Activated CD4-positive, alpha-beta T cell treated with anti-CD3 and anti-CD28 coated beads, Interleukin-2, amount 50 U/mL, for 24 hours (primary cell): Measurements from ENCODE around the gene SOX6.

Source experiments
- DNase-seq, 2 donors: peaks; one replicate each; pipeline ENCODE4 v3.0.0-alpha.2; 2020; ENCODE audit warnings: low read depth in 1 of 2, low spot score in 1 of 2

The SOX6 gene

DNA sequence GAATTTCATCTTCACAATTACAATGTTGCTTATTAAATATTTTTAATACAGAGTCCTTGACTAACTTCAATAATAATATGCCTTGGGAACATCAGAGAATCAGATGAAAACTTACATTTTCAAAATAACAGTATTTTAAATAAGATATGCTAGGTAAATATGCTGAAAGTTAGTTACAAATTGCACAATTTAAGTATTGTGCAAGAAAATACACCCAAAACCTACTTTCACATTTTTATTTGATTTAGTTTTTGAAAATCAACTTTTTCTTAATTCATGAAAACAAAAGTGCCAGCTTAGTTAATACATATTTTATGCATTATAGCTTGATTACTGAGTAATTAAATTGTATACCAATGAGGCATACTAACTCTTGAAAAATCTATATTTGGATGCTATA lies 76.8 kb downstream of the SOX6 start:
- DNase-seq, result no peak

DNA sequence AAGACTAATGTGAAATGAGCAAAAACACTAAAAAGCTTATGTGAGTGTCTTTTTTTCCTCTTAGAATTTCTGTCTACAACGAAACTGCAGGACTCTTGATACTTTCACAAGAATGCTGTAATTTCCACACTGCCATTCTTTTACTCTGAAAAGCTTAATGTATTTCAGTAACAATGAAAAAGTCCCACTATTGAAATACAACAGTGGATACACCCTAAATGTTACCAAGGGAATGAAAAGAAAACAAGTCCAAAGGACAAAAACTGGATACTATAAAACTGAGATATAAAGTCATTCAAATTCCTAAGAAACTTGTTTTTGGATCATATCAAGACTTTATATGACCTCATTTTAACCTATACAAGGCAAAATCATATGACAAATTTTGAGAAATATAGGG lies 77.4 kb downstream of the SOX6 start:
- no peak for DNase-seq

DNA sequence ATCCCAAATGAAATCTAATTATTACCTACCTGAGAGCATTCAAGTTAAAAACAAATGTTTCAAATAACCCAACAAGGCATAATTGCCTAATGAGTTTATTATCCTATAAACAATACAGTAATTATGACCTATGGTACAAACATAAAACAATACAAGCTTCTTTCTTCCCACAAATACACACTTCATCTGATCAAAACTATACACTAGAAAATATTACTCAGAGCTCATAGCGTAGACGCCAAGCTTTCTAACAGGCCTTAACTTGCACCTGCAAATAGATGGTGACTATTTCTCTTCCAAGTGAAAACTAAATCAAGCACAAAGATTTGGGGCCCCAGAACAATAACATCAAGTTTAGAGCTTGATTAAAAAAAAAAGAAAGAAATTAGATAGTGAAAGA lies 78.1 kb downstream of the SOX6 start:
- no peak for DNase-seq

DNA sequence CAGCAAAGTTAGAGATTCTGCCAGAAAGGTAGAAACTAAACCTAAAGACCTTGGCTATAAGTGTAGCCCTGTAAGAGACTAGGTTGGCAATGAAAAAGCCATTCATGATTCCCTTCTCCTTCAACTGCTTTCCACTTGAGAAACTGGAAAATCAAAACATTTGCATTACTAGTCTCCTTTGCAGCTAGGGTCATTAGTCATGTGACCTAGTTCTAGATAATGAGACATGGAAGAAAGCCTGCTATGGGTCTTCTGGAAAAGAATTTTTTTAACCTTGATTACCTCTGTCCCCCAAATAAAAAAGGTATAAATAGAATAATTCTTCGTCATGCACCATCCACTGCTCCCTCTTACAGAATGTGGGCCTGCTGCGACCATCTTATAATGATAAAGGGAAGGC lies 80.1 kb downstream of the SOX6 start:
- DNase-seq, result no peak

DNA sequence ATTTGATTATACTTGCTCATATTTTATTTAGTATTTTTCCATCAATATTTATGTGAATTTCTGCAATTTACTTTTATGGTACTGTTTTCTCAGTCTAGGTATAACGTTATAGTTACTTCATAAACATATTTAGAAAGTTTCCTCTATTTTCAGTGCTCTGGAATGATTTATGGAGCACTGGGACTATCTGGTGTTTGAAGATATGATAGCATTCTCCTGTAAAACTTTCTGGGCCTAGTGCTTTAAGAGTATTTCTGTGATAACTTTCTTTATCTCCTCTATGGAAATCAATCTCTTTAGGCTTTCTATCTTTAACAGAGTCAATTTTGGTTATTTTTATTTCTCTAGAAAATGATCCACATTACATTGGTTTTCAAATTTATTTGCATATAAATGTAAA lies 85.1 kb downstream of the SOX6 start:
- no peak for DNase-seq

DNA sequence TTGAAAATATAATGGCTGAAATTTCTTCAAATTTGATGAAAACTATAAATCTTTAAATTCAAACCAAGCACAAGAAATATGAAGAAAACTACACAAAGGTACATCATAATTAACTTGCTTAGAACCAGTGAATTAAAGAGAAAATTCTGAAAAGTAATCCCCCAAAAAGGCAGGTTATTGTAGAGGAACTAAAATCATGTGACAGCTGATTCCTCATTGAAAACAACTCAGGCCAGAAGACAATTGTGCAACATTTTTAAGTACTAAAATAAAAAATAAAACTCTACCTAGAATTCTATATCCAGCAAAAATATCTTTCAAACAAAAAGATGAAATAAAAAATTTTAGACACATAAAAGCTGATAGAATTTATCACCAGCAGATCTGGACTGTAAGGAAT lies 90.3 kb downstream of the SOX6 start:
- no peak for DNase-seq

DNA sequence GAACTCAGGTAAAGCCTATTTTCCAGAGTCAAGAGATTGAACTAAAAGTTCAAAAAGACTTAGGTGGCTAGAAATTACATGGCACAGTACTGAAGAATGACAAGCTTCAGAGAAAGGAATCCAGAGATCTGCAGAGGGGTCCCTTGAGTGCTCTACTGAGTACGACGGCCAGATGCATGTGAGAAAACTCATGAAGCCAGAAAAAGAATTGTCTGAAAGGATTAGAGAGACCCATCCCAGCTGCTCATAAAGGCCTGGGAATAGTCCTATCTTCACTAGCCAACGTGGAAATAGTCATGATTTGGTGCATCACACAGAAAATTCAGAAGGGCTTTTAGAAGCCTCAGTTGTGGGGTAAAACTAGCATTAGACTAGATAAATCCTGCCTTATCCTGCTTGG lies 91.3 kb downstream of the SOX6 start:
- DNase-seq, result no peak

DNA sequence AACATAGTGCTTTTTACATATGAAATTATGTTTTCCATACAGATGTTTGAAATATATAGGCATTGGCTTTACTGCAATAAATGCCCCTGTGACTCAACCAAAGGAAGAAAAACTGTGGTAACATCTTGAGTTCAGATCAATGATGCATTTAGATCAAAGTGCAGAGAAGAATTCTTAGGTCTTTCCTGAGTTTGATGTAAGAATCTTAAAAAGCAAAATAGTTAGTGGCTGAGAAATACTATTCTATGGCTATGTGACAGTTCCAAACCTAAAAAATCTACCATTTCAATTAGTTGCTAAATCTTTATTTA lies 93.7 kb downstream of the SOX6 start:
- no peak for DNase-seq

DNA sequence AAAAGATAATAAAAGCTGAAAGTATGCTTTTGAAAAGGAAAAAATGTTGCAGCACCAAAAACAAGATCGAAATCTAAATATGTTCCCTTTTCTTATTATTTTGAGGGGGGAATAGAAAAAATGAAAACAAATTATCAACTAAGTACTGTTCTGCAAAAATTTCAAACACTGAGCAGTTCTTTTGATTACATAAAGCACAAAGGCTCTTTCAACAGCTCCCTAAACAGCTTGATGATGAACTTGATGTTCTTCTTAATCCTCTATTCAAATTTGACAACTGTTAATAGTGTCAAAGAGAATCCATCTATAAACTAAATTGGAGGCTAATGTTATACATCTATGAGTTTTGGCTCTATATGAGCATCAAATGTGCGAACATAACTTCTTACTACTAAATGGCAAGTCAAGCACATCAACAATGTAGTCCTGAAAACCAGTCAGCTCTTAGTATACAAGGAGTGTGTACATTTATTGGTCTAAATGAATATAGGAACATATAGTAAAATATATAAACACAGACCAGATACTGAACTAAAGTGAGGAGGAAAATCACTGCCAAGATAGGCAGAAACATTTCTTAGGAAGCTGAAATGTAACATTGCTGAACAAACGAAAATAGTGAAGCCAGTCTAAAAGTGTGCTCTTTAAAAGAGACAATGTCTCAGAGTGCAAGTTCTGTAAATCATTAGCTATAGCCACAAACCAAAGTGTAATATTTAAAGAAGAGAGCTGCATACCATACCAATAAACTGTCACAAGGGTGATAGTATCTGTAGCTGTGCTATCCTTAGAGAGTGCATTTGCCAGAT lies 94.3 kb downstream of the SOX6 start:
- DNase-seq, result no peak

DNA sequence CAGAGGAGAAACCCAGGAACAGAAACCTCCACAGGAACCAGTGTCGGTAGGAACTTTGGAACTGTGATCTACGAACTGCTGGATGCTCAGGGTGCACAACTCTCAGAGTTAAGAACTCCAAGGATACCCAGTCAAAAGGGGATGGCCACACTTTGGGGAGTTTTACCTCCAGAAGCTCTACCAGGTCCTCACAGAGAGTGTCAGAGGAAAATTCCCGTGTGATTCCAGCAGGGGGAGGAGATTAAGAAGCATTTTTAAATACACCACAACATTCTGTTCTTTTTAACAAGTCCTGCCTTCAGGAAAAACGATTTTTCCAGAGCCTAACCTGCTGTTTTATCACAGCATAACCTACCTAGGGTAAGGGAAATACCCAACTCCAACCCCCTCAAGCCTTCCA lies 104.0 kb downstream of the SOX6 start:
- DNase-seq, result no peak

DNA sequence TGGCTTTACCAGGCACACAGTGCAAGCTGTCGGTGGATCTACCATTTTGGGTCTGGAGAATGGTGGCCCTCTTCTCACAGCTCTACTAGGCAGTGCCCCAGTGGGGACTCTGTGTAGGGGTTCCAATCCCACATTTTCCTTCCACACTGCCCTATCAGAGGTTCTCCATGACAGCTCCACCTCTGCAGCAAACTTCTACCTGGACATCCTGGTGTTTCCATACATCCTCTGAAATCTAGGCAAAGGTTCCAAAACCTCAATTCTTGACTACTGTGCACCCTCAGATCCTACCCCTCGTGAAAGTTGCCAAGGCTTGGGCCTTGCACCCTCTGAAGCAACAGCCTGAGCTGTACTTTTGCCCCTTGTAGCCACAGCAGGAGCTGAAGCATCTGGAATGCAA lies 108.1 kb downstream of the SOX6 start:
- no peak for DNase-seq

DNA sequence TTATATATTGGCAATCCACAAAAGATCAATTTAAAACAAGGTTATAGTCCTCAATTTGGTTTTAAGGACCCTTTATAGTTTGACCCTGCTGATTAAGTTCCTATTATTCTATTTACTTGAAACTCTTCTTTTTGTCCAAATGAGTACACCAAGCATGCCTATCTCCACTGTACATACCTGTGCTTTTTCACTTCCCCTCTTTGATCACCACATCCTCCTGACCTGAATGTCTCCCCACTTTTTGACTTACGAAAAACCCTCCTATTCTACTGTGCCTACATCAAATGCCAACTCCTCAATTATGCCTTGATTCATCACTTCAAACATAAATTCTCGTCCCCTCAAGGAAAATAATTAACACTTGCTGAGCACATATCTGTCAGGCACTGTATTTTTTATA lies 113.5 kb downstream of the SOX6 start:
- DNase-seq, result no peak

DNA sequence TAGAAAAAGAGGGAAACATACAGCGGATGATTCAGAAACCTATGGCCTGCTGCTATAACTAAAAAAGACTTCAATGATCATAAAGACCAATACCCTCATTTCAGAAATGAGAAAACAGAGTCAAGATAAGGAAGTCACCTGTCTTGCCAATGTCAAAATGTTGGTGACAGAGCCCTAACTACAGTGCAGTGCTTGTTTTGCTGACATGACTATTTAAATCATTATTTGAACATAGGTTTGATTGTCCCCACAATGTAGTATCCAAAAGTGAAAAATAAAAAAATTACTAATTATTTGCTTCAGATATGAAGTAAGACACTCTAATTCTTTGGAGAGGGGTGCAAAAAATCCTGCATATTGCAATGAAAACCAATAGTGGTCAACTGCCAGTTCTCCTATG lies 115.7 kb downstream of the SOX6 start:
- no peak for DNase-seq

DNA sequence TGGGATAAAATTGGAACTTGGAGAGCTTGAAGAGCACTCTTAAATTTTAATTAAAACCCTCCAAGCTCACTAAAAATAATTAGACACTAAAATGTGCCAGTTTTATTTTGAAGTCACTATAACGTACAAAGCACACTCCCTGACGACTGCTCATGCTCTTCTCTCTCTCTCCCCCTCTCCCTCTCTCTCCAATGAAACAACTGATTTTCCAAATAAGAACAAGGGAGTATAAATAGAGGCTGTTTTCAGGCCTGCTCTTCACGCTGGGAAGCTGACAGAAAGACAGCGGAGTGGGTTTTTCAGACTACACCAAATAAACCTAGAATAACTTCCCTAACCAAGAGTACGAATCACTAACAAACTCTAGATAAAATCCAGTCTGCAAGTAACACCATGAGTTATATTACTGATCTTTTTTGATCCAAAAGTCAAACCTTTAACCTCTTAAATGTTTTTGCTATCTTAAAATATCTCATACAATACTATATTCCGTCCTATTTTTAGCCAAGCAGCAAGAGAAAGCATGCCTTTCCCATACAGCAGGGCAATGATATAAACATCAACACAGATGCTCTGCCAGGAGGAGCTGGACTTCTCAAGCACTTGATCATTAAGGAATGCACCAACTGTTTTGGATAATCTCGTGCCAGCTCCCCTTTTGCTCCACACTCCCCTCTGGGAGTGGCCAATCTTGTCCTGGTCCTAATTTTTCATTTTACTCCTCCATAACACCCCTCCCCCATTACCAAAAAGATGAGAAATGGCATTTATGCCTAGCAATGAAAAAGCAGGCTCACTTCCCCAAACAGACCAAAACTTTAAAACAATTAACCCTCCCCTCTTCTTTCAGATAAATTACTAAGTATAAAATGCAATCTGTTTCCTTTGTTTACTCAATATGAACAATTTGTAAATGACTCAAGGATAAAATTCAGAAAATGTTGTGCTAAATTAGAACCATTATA lies 116.9 kb downstream of the SOX6 start:
- no peak for DNase-seq

DNA sequence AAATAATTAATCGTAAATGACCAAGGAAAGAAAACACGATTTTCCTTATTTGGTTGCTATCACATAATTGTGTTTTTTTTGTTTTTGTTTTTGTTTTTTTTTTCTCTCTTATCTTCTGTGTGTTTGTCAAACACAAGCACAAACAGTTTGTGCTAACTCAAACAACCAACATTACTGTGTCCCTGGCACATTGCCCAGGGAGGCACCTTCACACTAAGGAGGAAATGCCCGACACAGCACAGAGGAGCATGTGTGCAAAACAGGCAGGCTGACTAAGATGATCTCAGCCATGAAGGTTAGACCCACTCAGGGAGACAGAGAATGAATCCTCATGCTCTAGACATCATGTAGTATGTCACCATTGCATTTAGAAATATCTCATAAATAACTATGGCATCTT lies 130.1 kb downstream of the SOX6 start:
- DNase-seq, result no peak

DNA sequence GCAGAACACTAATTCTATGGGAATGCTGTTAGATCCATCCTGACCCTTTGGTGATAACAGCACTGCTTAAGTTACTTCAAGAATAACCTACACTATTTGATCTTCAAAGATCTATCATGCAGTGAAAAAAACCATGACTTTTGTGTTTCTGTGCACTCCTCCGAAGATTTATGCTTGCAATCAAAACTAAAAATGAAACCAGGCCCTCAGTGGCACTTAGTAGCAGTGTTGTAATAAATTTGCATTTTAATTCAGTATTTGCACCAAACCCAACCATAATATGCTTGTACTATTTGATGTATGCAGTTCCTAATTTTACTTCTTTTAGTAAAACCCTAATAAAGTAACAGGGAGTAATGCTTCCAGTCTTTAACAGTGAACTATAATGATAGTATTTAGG lies 130.7 kb downstream of the SOX6 start:
- no peak for DNase-seq

DNA sequence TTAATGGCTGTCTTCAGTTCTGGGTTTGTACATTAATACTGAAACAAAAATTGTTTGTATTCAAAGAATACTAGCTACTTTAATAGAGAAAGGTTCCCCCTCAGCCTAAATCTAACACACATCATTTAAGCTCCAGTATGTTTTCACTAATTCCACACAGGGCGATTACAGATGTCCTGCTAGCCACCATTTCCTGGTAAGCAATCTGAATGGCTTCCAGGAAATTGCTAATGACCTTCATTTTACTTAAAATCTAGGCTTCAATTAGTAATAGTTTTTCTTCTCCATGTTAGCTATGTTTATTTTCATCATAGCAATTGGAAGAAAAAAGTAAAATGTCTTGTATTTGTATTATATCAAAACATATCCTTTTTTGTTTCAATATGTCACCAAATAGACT lies 132.8 kb downstream of the SOX6 start:
- no peak for DNase-seq

DNA sequence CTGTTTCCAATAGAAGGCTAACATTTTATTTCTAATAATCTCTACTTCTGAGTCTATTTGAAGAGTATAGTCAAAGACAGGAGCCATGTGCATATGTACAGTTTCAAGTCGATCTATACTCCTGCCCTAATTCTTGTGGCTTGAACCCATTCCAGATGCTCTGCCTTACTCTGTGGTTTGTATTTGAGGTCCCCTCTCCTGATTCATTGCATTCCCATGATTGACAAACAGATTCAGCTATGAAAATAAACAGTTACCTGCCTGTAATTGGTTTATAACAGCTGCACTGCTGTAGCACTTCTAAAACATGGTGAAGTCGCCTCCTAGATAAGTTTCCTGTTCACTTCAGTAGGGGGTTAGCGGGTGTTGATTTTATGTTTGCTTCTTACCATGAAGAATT lies 138.7 kb downstream of the SOX6 start:
- no peak for DNase-seq

DNA sequence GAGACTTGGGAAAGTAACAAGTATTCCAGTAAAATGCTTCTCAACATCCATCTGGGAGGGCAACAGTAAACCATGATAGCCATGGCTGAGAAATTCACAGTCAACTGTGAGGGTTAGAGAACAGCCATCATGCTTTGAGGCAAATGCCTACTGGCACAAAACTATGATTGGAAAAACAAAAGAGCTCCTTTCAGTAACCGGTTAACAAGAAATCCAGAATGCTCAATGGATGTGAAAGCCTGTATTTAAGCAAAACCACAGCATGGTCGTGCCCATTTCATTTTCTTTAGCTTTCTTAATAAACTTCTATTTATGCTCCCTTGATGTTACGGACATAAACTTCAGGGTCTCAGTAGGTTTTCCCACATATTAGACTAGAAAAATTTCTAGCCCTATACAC lies 139.5 kb downstream of the SOX6 start:
- no peak for DNase-seq

DNA sequence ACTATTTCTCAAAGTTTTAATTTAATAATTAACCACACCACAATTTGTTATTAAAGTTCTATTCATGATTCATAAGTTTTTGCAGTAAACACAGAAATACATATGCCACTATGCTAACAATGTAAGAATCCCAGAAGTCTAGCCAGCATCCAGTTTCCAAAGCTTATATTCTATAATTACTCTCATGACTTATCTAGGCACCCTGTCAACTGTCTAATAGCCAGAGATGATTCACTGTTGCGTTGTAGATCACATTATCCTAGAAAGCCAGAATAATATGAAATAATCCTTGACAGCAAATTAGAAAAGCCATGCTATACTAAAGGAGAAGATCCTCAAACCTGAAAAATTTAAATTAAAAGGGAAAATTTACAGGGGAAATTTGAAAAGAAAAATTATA lies 141.0 kb downstream of the SOX6 start:
- DNase-seq, result no peak

DNA sequence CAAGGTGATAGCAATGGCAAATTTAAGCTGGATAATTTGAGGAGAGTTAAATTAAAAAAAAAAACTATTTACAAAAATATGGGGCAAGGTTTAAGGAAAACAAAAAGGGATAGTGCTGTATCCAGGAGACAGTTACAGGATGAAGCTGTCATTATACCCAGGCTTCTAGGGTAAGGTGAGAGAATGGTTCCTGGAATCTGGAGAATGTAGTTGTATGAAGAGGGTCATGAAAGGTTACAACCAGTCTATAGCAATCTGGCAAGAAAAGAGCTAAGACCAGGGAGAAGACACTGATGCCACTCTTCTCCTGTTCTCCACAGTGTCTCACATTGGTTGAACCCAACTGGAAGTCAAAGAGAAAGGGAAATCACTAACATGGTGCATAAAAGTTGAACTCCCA lies 144.9 kb downstream of the SOX6 start:
- DNase-seq, result no peak

DNA sequence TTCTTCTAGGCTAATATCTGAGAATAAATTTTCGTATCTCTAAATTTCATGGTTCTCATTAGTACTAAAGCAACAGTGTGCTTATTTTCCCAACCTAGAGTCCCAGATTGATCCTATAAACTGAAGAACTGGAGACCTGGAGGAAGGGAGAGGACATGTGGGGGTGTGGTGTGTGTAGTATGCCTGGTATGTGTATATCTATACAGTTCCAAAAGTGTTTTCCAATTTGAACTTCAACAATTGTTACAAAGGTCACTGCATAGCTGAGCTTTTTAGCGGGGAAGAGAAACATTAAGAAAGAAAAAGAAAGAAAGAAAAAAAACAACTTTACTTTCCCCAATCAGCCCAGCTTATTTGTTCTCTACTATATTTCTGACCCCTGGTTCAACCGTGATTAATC lies 152.1 kb downstream of the SOX6 start:
- no peak for DNase-seq

DNA sequence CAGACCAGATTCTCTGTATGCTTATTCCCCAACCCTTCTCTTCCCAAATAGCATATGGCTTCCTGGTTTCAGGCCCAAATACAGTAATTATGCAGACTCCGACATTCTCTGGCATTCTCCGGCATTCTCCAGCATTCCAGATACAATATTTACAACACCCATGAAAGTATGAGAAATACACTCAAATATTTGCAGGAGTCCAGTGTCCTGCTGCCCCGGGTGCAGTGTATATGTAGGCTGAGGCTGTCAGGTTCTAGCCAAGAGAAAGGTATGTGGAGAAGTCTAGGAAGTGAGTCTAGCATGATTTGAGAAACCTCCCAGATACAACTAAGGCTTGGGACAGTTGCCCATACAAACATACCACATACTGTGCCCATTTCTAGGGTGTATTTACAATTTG lies 160.7 kb downstream of the SOX6 start:
- no peak for DNase-seq
